HCEC 1CT (cell line): ENCODE measurements around the gene RALB.
A peak's percentile ranks its signal among the peaks of the same experiment; 100 is the strongest.
"Not testable (repeated sequence)": the region's sequence is repeated elsewhere in the genome, so short reads cannot be mapped to it uniquely, and the experiment has no call there.

ENCODE experiments used
- DNase-seq: peaks from one replicate; pipeline ENCODE4 v3.0.0-alpha.2; 2017

RALB gene

GRCh38 chr2:120225549-120226065 lies 27.0 kb upstream of the RALB start:
- no peak for DNase-seq

- no peak for DNase-seq
These were observed 26.3 kb upstream of the RALB start for GRCh38 chr2:120226316-120226715.

GRCh38 chr2:120227111-120227991 lies 25.3 kb upstream of the RALB start:
- DNase-seq: no peak

GRCh38 chr2:120228503-120228902 lies 24.1 kb upstream of the RALB start:
- DNase-seq: no peak

- no peak for DNase-seq
These were observed 23.3 kb upstream of the RALB start for GRCh38 chr2:120229341-120229740.

GRCh38 chr2:120230515-120231471 lies 21.9 kb upstream of the RALB start:
- no peak for DNase-seq

- DNase-seq: no peak
These were observed 21.1 kb upstream of the RALB start for GRCh38 chr2:120231564-120231973.

- peak; percentile 20 for DNase-seq
These were observed 20.5 kb upstream of the RALB start for GRCh38 chr2:120231974-120232635.

GRCh38 chr2:120233292-120233691 lies 19.4 kb upstream of the RALB start:
- DNase-seq: no peak

- not testable (repeated sequence) for DNase-seq
These were observed 17.5 kb upstream of the RALB start for GRCh38 chr2:120235158-120235557.

GRCh38 chr2:120235681-120236080 lies 17.0 kb upstream of the RALB start:
- no peak for DNase-seq

GRCh38 chr2:120236316-120236715 lies 16.3 kb upstream of the RALB start:
- DNase-seq: no peak

GRCh38 chr2:120236791-120237190 lies 15.9 kb upstream of the RALB start:
- DNase-seq: no peak

- DNase-seq: peak; percentile 90
These were observed 15.2 kb upstream of the RALB start for GRCh38 chr2:120237491-120237902.

GRCh38 chr2:120238728-120239487 lies 13.7 kb upstream of the RALB start:
- peak; percentile 86 for DNase-seq

- peak; percentile 68 for DNase-seq
These were observed 13.0 kb upstream of the RALB start for GRCh38 chr2:120239488-120240287.

GRCh38 chr2:120240901-120241429 lies 11.7 kb upstream of the RALB start:
- no peak for DNase-seq

- DNase-seq: no peak
These were observed 11.0 kb upstream of the RALB start for GRCh38 chr2:120241684-120242083.

- no peak for DNase-seq
These were observed 9.4 kb upstream of the RALB start for GRCh38 chr2:120243211-120243610.

- DNase-seq: no peak
These were observed 8.6 kb upstream of the RALB start for GRCh38 chr2:120243875-120244553.
